ENCODE data around the gene ADO. TPM values are rescaled to one million over a fixed set of nuclear protein-coding genes. Genes with fewer than 3 reads are reported as not detected.

The ADO gene
- total and polyA plus RNA-seq, 2 of the 13 experiments (the other 11 are each of a cell fraction or from before 2014, with no cell fraction given): 8.9 to 15.9 TPM

- TF ChIP-seq ZNF280B (CRISPR knock-in tag; IDR thresholded peaks at IDR 0.05; ENCODE audit: borderline replicate concordance): no peak
- TF ChIP-seq ZNF644 (CRISPR knock-in tag; IDR thresholded peaks at IDR 0.05; ENCODE audit: low read depth): no peak
- TF ChIP-seq GZF1 (CRISPR knock-in tag; IDR thresholded peaks at IDR 0.05): no peak
- TF ChIP-seq ZNF274 (CRISPR knock-in tag; IDR thresholded peaks at IDR 0.05): 0 out of 2 replicates have a peak, but pooled peaks have one; percentile 8
- 0 out of 2 replicates have a peak, but pooled peaks have one; percentile 35 for TF ChIP-seq MLX (CRISPR knock-in tag; IDR thresholded peaks at IDR 0.05)
- no peak for TF ChIP-seq ZNF460 (CRISPR knock-in tag; IDR thresholded peaks at IDR 0.05; ENCODE audit: borderline replicate concordance)
- TF ChIP-seq GATAD2A (CRISPR knock-in tag; IDR thresholded peaks at IDR 0.05): peak; percentile 28; the same call in 1 of the 2 replicates
- TF ChIP-seq ZGPAT (CRISPR knock-in tag; IDR thresholded peaks at IDR 0.05): peak; percentile 77; the same call in 1 of the 2 replicates
- peak; percentile 27; the same call in 1 of the 2 replicates for TF ChIP-seq FOXO1 (CRISPR knock-in tag; IDR thresholded peaks at IDR 0.05)
- peak; percentile 13; the same call in 1 of the 2 replicates for TF ChIP-seq FLYWCH1 (CRISPR knock-in tag; IDR thresholded peaks at IDR 0.05)
- TF ChIP-seq ZNF614 (CRISPR knock-in tag; IDR thresholded peaks at IDR 0.05; ENCODE audit: borderline replicate concordance): 0 out of 2 replicates have a peak, but pooled peaks have one; percentile 43
- no peak for TF ChIP-seq SATB2 (CRISPR knock-in tag; IDR thresholded peaks at IDR 0.05)
- TF ChIP-seq FOXK1 (CRISPR knock-in tag; IDR thresholded peaks at IDR 0.05; ENCODE audit: borderline replicate concordance, low read depth): peak; percentile 49; the same call in 1 of the 2 replicates
- TF ChIP-seq ZFX (CRISPR knock-in tag; IDR thresholded peaks at IDR 0.05; ENCODE audit: low read depth): peak; percentile 93
- TF ChIP-seq TEF (CRISPR knock-in tag; IDR thresholded peaks at IDR 0.05): no peak
- no peak for TF ChIP-seq E2F5 (CRISPR knock-in tag; conservative IDR thresholded peaks at IDR 0.05)
- TF ChIP-seq RERE (CRISPR knock-in tag; IDR thresholded peaks at IDR 0.05; ENCODE audit: low read depth): no peak
- no peak; the same call in 1 of the 2 replicates for TF ChIP-seq ZNF547 (CRISPR knock-in tag; IDR thresholded peaks at IDR 0.05)
These were observed at the start of gene ADO (continued) for GRCh38 chr10:62804356-62805230.
